Erythroblast (primary cell): Measurements from ENCODE around the gene ACSL3.

Source experiments
- GATA1 ChIP-seq: IDR thresholded peaks from 2 replicates; pipeline ENCODE4 v1.6.1; 2011; ENCODE audit warnings: low read depth, mild to moderate bottlenecking, control low read depth, low read length, moderate library complexity
- POLR2A ChIP-seq: IDR thresholded peaks from 2 replicates; pipeline ENCODE4 v1.6.1; 2011; ENCODE audit warnings: mild to moderate bottlenecking, low read length

- TF ChIP-seq POLR2A (no peak), GATA1 (no peak)
Observed at GRCh38 chr2:222907048-222907447, 46.2 kb downstream of the ACSL3 start.
